NT2/D1 (cell line): Measurements from ENCODE around the gene LIMA1.

Experiments used
- SUZ12 ChIP-seq: IDR thresholded peaks from 2 replicates; pipeline ENCODE4 v1.6.1; 2011; ENCODE audit not compliant: insufficient read length, insufficient read depth; ENCODE audit errors: extremely low read depth
- YY1 ChIP-seq: IDR thresholded peaks from 2 replicates; pipeline ENCODE4 v1.6.1; 2011; ENCODE audit not compliant: insufficient read length, insufficient read depth
- ZNF274 ChIP-seq: IDR thresholded peaks from 2 replicates; pipeline ENCODE4 v1.6.1; 2011; ENCODE audit warnings: mild to moderate bottlenecking, low read depth, low read length

GRCh38 chr12:50185970-50186663, 97.2 kb downstream of the LIMA1 start:
- TF ChIP-seq YY1 = no peak
- TF ChIP-seq ZNF274 = no peak
- TF ChIP-seq SUZ12 = no peak
